Mammary epithelial cell (primary cell): ENCODE data around the gene APOBEC3A.

ENCODE experiments used
- EZH2 ChIP-seq: IDR thresholded peaks from 2 replicates; pipeline ENCODE4 v1.6.1; 2012; ENCODE audit warnings: low read length, inconsistent platforms, borderline replicate concordance
- TF ChIP-seq, protein P1 (sequence below), 2 donors: IDR thresholded peaks in 1 of 2; conservative IDR thresholded peaks in 1 of 2; 2 replicates each; pipeline ENCODE4 v1.5.1; 2011 to 2012; ENCODE audit warnings: inconsistent platforms in 2 of 2, low read length in 2 of 2, mild to moderate bottlenecking in 2 of 2, control low read depth in 1 of 2, low read depth in 1 of 2; ENCODE audit not compliant: insufficient read depth in 1 of 2; ENCODE audit errors: extremely low read depth in 1 of 2

DNA sequence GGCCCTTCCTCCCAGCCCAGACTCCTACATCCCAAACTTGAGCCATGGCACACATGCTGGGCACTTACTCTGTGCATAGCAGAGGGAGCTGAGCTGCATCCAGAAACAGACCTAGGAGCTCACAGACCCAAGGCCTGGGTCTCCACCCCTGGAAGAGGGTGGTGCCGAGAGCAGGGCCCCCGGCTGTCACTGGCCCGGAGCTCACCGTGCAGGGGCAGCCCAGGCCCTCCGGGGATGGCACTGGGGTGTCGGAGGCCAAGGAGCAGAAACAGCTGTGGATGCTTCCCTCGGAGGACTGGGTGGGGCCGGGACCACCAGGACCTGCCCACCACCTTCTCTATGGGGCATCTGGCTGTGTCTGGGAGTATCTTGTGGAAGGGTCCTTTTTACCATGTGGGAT lies 4.3 kb upstream of the APOBEC3A start:
- TF ChIP-seq, protein P1, sequence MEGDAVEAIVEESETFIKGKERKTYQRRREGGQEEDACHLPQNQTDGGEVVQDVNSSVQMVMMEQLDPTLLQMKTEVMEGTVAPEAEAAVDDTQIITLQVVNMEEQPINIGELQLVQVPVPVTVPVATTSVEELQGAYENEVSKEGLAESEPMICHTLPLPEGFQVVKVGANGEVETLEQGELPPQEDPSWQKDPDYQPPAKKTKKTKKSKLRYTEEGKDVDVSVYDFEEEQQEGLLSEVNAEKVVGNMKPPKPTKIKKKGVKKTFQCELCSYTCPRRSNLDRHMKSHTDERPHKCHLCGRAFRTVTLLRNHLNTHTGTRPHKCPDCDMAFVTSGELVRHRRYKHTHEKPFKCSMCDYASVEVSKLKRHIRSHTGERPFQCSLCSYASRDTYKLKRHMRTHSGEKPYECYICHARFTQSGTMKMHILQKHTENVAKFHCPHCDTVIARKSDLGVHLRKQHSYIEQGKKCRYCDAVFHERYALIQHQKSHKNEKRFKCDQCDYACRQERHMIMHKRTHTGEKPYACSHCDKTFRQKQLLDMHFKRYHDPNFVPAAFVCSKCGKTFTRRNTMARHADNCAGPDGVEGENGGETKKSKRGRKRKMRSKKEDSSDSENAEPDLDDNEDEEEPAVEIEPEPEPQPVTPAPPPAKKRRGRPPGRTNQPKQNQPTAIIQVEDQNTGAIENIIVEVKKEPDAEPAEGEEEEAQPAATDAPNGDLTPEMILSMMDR (conservative IDR thresholded peaks at IDR 0.05 in 1 of 2, IDR thresholded peaks at IDR 0.05 in 1 of 2; ENCODE audit: extremely low read depth in 1 of 2, insufficient read depth in 1 of 2, low read depth in 1 of 2, low read length in 2 of 2): no peak
- TF ChIP-seq EZH2: no peak
